GM12865 (cell line): ENCODE data around the gene SLC15A4.
"Not testable (repeated sequence)": the region's sequence is repeated elsewhere in the genome, so short reads cannot be mapped to it uniquely, and the experiment has no call there.

Experiments used
- DNase-seq: peaks from one replicate; pipeline ENCODE4 v3.0.0; 2010; ENCODE audit warnings: low read depth
- H3K4me3 ChIP-seq: 2 replicates; pipeline ENCODE4 v1.5.1; 2011; ENCODE audit warnings: mild to moderate bottlenecking, low read depth, low read length, control low read depth
- TF ChIP-seq, protein P1 (sequence below): IDR thresholded peaks from 2 replicates; pipeline ENCODE4 v1.5.1; 2011; ENCODE audit warnings: low read length, control low read depth, low read depth, inconsistent platforms; ENCODE audit not compliant: insufficient read depth; ENCODE audit errors: missing control alignments

Gene SLC15A4

GRCh38 chr12:128852885-128853599 lies 29.3 kb upstream of the SLC15A4 start, which contains the start of gene GLT1D1:
Gene GLT1D1 (plus strand): TSS chr12:128853478. CDS start chr12:128853582, 104 bp downstream.
- DNase-seq = peak; percentile 25
- peak within 1 kb of the TSS; percentile 77 for H3K4me3 ChIP-seq
- TF ChIP-seq, protein P1, sequence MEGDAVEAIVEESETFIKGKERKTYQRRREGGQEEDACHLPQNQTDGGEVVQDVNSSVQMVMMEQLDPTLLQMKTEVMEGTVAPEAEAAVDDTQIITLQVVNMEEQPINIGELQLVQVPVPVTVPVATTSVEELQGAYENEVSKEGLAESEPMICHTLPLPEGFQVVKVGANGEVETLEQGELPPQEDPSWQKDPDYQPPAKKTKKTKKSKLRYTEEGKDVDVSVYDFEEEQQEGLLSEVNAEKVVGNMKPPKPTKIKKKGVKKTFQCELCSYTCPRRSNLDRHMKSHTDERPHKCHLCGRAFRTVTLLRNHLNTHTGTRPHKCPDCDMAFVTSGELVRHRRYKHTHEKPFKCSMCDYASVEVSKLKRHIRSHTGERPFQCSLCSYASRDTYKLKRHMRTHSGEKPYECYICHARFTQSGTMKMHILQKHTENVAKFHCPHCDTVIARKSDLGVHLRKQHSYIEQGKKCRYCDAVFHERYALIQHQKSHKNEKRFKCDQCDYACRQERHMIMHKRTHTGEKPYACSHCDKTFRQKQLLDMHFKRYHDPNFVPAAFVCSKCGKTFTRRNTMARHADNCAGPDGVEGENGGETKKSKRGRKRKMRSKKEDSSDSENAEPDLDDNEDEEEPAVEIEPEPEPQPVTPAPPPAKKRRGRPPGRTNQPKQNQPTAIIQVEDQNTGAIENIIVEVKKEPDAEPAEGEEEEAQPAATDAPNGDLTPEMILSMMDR = no peak

GRCh38 chr12:128852026-128852698 lies 28.4 kb upstream of the SLC15A4 start:
- no peak overlapping the region for H3K4me3 ChIP-seq
- no peak for DNase-seq
- TF ChIP-seq, protein P1 = no peak

GRCh38 chr12:128851429-128851828 lies 27.7 kb upstream of the SLC15A4 start:
- DNase-seq, H3K4me3 ChIP-seq: not testable (repeated sequence)

DNA sequence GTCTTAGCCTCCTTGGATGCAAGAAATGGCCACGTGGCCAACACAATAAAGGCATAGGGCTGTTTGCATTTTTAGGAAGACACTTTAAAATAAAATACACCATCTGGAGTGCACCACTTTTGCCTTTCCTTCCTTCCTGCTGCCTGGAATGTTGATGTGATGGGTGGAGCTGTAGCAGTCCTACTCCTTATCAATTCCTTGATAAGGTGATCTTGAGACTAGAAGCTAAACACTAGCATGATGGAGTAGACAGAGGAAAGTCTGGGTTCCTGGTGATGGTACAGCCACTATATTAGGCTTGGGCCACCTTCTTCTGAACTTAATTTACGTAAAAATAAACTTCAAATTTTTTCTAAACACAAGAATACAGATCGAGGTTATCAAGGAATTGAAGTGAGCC lies 26.6 kb upstream of the SLC15A4 start:
- TF ChIP-seq, protein P1 = no peak
- H3K4me3 ChIP-seq = no peak overlapping the region
- DNase-seq = no peak

- peak; percentile 28 for DNase-seq
- not testable (repeated sequence) for H3K4me3 ChIP-seq
These were observed 26.0 kb upstream of the SLC15A4 start for GRCh38 chr12:128849806-128850205.

GRCh38 chr12:128848371-128848770 lies 24.6 kb upstream of the SLC15A4 start:
- TF ChIP-seq, protein P1 = no peak
- no peak for DNase-seq
- no peak overlapping the region for H3K4me3 ChIP-seq

DNA sequence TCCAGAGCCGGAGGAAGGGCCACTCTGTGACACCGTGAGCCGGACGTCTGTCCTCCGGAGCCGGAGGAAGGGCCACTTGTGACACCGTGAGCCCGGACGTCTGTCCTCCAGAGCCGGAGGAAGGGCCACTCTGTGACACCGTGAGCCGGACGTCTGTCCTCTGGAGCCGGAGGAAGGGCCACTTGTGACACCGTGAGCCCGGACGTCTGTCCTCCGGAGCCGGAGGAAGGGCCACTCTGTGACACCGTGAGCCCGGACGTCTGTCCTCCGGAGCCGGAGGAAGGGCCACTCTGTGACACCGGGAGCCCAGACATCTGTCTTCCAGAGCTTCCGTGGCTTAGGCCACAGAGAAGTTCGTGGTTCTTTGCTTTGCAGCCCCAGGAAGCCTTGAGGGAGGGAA lies 22.9 kb upstream of the SLC15A4 start:
- DNase-seq, H3K4me3 ChIP-seq: not testable (repeated sequence)

DNA sequence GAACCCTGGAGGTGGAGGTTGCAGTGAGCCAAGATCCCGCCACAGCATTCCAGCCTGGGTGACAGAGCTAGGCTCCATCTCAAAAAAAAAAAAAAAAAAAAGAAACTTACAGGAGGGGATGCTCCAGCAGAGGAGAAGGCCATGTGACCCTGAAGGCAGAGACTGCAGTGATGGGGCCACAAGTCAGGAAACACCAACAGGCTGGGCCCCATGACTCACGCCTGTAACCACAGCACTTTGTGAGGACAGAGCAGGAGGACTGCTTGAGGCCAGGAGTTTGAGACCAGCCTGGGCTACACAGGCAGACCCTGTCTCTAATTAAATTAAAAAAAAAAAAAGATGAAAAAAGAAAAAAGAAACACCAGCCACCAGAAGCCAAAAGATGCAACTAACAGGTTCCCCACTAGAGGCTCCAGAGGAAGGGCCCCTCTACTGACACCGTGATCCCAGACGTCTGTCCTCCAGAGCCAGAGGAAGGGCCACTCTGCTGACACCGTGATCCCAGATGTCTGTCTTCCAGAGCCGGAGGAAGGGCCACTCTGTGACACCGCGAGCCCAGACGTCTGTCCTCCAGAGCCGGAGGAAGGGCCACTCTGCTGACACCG lies 20.4 kb upstream of the SLC15A4 start:
- DNase-seq = peak; percentile 54
- no peak overlapping the region for H3K4me3 ChIP-seq
- TF ChIP-seq, protein P1 = peak; percentile 49
